ENCODE results near the gene ADAMTSL2. TPM values are rescaled to one million over a fixed set of nuclear protein-coding genes. Genes with fewer than 3 reads are reported as not detected.

The ADAMTSL2 gene
- total and polyA plus RNA-seq, 4 donors = 1.8 to 18.2 (median 7.7) TPM

DNA sequence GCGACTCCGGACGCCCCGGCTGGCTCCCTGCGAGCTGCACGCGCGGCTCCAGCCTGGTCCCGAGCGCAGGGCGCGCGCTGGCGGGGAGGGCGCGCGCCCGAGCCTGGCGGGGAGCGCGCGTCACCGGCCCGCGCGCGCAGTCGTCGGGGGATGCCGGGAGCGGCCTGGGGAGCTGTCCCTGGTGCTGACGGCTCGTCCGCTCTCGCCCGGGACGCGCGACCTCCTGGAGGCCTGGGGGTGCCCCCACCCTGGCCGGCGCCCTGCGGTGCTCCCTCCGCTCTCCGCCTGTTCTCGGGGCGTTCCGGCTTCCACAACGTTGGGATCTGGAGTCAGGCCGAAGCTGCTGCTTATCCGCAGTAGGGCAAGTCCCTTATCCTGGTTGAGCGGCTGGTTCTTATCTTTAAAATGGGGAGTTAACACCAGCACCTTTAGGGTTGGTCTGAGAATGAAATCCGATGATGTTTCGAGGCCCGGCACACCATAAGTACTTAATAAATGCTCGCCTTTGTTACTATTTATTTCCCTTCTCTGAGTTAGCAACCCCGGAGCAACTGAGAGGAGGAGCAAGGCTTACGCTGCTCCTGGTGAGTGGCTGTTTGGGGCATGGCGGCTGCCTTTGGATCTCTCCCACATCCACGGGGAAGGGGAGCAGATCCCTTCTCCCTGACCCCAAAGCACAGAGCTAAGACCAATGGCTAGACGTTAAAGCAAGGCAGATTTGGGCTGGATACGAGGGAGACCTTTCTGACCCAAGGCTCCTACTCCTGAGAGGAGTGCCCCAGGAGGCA is 75.0 kb downstream of the ADAMTSL2 start, which contains the start of gene FAM163B:
Gene FAM163B (minus strand): TSS at position 79 of the 788 bp plus-strand sequence. CDS start 29,166 bp downstream, outside the sequence.
- Histone ChIP-seq H3K4me3 (ENCODE audit: low read depth in 1 of 3, low read length in 3 of 3) (peak within 1 kb of the TSS in 1 of 3 donors; percentile 19), H3K9ac (ENCODE audit: low read depth in 1 of 2, low read length in 2 of 2) (no peak within 1 kb of the TSS), H3K36me3 (ENCODE audit: control insufficient read depth in 4 of 4, insufficient read depth in 3 of 4, low read depth in 1 of 4, low read length in 3 of 4) (no peaks in the 10 kb centered on the region), H3K4me1 (ENCODE audit: control insufficient read depth in 4 of 4, insufficient read depth in 4 of 4, low read length in 3 of 4) (peaks cover 0 to 2% (median 0%) of the 10 kb centered on the region in 4 donors), H3K27me3 (ENCODE audit: control insufficient read depth in 4 of 4, insufficient read depth in 4 of 4, low read length in 3 of 4) (peaks cover 0 to 2% (median 1%) of the 10 kb centered on the region in 4 donors), H3K9me3 (ENCODE audit: control insufficient read depth in 4 of 4, low read length in 3 of 4) (no peaks in the 10 kb centered on the region), H3K27ac (ENCODE audit: low read depth in 1 of 2, low read length in 2 of 2) (peak within 1 kb of the TSS in 1 of 2 donors; percentile 23)
- TF ChIP-seq RXRA (IDR thresholded peaks at IDR 0.05) = no peak
- no peak for TF ChIP-seq JUND (IDR thresholded peaks at IDR 0.05)
- TF ChIP-seq, protein P1, sequence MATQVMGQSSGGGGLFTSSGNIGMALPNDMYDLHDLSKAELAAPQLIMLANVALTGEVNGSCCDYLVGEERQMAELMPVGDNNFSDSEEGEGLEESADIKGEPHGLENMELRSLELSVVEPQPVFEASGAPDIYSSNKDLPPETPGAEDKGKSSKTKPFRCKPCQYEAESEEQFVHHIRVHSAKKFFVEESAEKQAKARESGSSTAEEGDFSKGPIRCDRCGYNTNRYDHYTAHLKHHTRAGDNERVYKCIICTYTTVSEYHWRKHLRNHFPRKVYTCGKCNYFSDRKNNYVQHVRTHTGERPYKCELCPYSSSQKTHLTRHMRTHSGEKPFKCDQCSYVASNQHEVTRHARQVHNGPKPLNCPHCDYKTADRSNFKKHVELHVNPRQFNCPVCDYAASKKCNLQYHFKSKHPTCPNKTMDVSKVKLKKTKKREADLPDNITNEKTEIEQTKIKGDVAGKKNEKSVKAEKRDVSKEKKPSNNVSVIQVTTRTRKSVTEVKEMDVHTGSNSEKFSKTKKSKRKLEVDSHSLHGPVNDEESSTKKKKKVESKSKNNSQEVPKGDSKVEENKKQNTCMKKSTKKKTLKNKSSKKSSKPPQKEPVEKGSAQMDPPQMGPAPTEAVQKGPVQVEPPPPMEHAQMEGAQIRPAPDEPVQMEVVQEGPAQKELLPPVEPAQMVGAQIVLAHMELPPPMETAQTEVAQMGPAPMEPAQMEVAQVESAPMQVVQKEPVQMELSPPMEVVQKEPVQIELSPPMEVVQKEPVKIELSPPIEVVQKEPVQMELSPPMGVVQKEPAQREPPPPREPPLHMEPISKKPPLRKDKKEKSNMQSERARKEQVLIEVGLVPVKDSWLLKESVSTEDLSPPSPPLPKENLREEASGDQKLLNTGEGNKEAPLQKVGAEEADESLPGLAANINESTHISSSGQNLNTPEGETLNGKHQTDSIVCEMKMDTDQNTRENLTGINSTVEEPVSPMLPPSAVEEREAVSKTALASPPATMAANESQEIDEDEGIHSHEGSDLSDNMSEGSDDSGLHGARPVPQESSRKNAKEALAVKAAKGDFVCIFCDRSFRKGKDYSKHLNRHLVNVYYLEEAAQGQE (IDR thresholded peaks at IDR 0.05) = peak; percentile 97
- 18% methylated on average over 61 of the region's 61 CpGs for WGBS
- peak; percentile 60 for DNase-seq (ENCODE audit: low spot score)

DNA sequence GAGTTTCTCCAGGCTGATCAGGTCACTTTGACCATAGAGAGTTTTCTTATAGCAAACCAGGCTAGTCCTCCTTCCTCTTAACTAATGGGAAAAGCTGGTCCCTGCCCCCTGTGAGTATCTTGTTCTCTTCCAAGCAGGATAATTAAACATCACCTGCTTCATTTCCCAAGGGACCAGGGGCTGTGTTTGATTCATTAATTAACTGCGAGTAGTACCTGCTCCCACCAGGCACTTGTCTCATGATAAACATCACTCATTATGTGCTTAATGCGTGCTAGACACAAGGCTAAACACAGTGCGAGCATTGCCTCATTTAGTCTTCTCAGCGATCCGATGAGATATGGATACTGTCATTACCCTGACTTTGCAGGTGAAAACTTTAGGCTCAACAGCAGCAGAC is 76.3 kb downstream of the ADAMTSL2 start:
- H3K27ac ChIP-seq (ENCODE audit: low read depth in 1 of 2, low read length in 2 of 2) = no peak overlapping the region
- H3K9me3 ChIP-seq (ENCODE audit: control insufficient read depth in 4 of 4, low read length in 3 of 4) = no peaks in the 10 kb centered on the region
- peaks cover 0 to 2% (median 0%) of the 10 kb centered on the region in 4 donors for H3K4me1 ChIP-seq (ENCODE audit: control insufficient read depth in 4 of 4, insufficient read depth in 4 of 4, low read length in 3 of 4)
- H3K9ac ChIP-seq (ENCODE audit: low read depth in 1 of 2, low read length in 2 of 2) = no peak overlapping the region
- H3K36me3 ChIP-seq (ENCODE audit: control insufficient read depth in 4 of 4, insufficient read depth in 3 of 4, low read depth in 1 of 4, low read length in 3 of 4) = no peaks in the 10 kb centered on the region
- DNase-seq (ENCODE audit: low spot score) = no peak
- WGBS = 83% methylated on average over 5 of the region's 5 CpGs
- H3K27me3 ChIP-seq (ENCODE audit: control insufficient read depth in 4 of 4, insufficient read depth in 4 of 4, low read length in 3 of 4) = peaks cover 0 to 2% (median 1%) of the 10 kb centered on the region in 4 donors
- no peak overlapping the region for H3K4me3 ChIP-seq (ENCODE audit: low read depth in 1 of 3, low read length in 3 of 3)
- no peak for TF ChIP-seq RAD21 (IDR thresholded peaks at IDR 0.05)
- no peak for TF ChIP-seq FOXA2 (IDR thresholded peaks at IDR 0.05)
- no peak for TF ChIP-seq EGR1 (IDR thresholded peaks at IDR 0.05; ENCODE audit: low read depth in 2 of 2)
- no peak for TF ChIP-seq TAF1 (conservative IDR thresholded peaks at IDR 0.05)
- TF ChIP-seq HNF4A (conservative IDR thresholded peaks at IDR 0.05) = no peak
- TF ChIP-seq, protein P2, sequence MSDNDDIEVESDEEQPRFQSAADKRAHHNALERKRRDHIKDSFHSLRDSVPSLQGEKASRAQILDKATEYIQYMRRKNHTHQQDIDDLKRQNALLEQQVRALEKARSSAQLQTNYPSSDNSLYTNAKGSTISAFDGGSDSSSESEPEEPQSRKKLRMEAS (IDR thresholded peaks at IDR 0.05) = no peak
- TF ChIP-seq, protein P3, sequence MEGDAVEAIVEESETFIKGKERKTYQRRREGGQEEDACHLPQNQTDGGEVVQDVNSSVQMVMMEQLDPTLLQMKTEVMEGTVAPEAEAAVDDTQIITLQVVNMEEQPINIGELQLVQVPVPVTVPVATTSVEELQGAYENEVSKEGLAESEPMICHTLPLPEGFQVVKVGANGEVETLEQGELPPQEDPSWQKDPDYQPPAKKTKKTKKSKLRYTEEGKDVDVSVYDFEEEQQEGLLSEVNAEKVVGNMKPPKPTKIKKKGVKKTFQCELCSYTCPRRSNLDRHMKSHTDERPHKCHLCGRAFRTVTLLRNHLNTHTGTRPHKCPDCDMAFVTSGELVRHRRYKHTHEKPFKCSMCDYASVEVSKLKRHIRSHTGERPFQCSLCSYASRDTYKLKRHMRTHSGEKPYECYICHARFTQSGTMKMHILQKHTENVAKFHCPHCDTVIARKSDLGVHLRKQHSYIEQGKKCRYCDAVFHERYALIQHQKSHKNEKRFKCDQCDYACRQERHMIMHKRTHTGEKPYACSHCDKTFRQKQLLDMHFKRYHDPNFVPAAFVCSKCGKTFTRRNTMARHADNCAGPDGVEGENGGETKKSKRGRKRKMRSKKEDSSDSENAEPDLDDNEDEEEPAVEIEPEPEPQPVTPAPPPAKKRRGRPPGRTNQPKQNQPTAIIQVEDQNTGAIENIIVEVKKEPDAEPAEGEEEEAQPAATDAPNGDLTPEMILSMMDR (IDR thresholded peaks at IDR 0.05; ENCODE audit: low read depth, low read length, missing input control) = no peak
- TF ChIP-seq, protein P4, sequence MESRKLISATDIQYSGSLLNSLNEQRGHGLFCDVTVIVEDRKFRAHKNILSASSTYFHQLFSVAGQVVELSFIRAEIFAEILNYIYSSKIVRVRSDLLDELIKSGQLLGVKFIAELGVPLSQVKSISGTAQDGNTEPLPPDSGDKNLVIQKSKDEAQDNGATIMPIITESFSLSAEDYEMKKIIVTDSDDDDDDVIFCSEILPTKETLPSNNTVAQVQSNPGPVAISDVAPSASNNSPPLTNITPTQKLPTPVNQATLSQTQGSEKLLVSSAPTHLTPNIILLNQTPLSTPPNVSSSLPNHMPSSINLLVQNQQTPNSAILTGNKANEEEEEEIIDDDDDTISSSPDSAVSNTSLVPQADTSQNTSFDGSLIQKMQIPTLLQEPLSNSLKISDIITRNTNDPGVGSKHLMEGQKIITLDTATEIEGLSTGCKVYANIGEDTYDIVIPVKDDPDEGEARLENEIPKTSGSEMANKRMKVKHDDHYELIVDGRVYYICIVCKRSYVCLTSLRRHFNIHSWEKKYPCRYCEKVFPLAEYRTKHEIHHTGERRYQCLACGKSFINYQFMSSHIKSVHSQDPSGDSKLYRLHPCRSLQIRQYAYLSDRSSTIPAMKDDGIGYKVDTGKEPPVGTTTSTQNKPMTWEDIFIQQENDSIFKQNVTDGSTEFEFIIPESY (IDR thresholded peaks at IDR 0.05) = no peak
